ENCODE data around the gene EPHA2.

DNA sequence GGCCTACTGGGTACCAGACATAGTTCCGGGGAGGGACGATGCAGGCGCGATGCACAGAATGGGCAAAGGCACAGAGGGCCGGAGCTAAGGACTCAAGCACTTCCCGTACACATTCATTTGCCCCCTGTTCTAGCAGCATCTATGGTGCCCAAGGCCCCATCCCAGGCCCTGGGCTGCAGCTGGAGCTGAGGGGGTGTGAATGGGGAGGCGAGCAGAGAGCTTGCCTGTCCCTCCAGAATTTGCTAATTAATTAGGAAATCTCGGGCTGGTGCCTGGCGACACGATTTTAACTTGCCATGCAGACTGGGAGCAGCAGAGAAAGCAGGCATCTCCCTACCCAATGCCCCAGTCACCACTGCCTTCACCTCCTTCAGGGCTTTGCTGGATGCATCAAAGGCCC lies 35.9 kb downstream of the EPHA2 start:
- no peak for TF ChIP-seq SIN3A (IDR thresholded peaks at IDR 0.05; ENCODE audit: borderline replicate concordance, insufficient read depth, low read length)
- no peak for TF ChIP-seq FOXP2 (optimal IDR thresholded peaks at IDR 0.05; ENCODE audit: borderline replicate concordance, extremely low read depth, extremely low read length, insufficient read depth)
- no peak for TF ChIP-seq POLR2AphosphoS5 (IDR thresholded peaks at IDR 0.05; ENCODE audit: low read depth, low read length)
- no peak for TF ChIP-seq TAF1 (IDR thresholded peaks at IDR 0.05; ENCODE audit: borderline replicate concordance, insufficient read depth, low read length)

Measured in PFSK-1 (cell line).